Trophoblast cell (in vitro differentiated cells and primary cell): ENCODE measurements around the gene ZC3H11A.
"Not testable (repeated sequence)": the region's sequence is repeated elsewhere in the genome, so short reads cannot be mapped to it uniquely, and the experiment has no call there.

Source experiments
- DNase-seq, 2 donors: peaks; one replicate each; pipeline ENCODE4 v3.0.0-alpha.2; 2016
- H2AFZ ChIP-seq: 2 replicates; pipeline ENCODE4 v1.6.1; 2013; ENCODE audit warnings: low read length, moderate library complexity, mild to moderate bottlenecking; ENCODE audit not compliant: insufficient read depth, poor library complexity
- H2AK5ac ChIP-seq: 2 replicates; pipeline ENCODE4 v1.6.1; 2013; ENCODE audit warnings: mild to moderate bottlenecking, low read length
- H2BK120ac ChIP-seq: 2 replicates; pipeline ENCODE4 v1.6.1; 2013; ENCODE audit warnings: low read length, mild to moderate bottlenecking, moderate library complexity; ENCODE audit not compliant: insufficient read depth, poor library complexity
- H2BK12ac ChIP-seq: 2 replicates; pipeline ENCODE4 v1.6.1; 2013; ENCODE audit warnings: mild to moderate bottlenecking, low read length, moderate library complexity
- H2BK5ac ChIP-seq: 2 replicates; pipeline ENCODE4 v1.6.1; 2013; ENCODE audit warnings: low read length, low read depth, moderate library complexity, mild to moderate bottlenecking; ENCODE audit not compliant: poor library complexity
- H3K14ac ChIP-seq: 2 replicates; pipeline ENCODE4 v1.6.1; 2013; ENCODE audit warnings: mild to moderate bottlenecking, low read length
- H3K18ac ChIP-seq: 2 replicates; pipeline ENCODE4 v1.6.1; 2013; ENCODE audit warnings: mild to moderate bottlenecking, low read length
- H3K23ac ChIP-seq: 2 replicates; pipeline ENCODE4 v1.6.1; 2013; ENCODE audit warnings: low read length
- H3K27ac ChIP-seq: 2 replicates; pipeline ENCODE4 v1.5.1; 2013; ENCODE audit warnings: low read depth, mild to moderate bottlenecking, inconsistent platforms, low read length, moderate library complexity
- H3K27me3 ChIP-seq: 2 replicates; pipeline ENCODE4 v1.6.1; 2013; ENCODE audit warnings: inconsistent platforms, mild to moderate bottlenecking, low read length, moderate library complexity; ENCODE audit not compliant: insufficient read depth
- H3K36me3 ChIP-seq, 2 experiments: 1 replicate in 1 of 2; 2 replicates in 1 of 2; pipeline ENCODE4 v1.6.1; 2013; ENCODE audit warnings: low read length in 2 of 2, mild to moderate bottlenecking in 2 of 2, moderate library complexity in 1 of 2; ENCODE audit not compliant: insufficient read depth in 2 of 2, control insufficient read depth in 1 of 2
- H3K4ac ChIP-seq: 2 replicates; pipeline ENCODE4 v1.6.1; 2013; ENCODE audit warnings: low read depth, mild to moderate bottlenecking, low read length, moderate library complexity
- H3K4me1 ChIP-seq, 2 experiments: 1 replicate in 1 of 2; 2 replicates in 1 of 2; pipeline ENCODE4 v1.6.1; 2013; ENCODE audit warnings: low read length in 2 of 2, mild to moderate bottlenecking in 2 of 2, moderate library complexity in 1 of 2; ENCODE audit not compliant: insufficient read depth in 2 of 2, control insufficient read depth in 1 of 2
- H3K4me2 ChIP-seq: 2 replicates; pipeline ENCODE4 v1.6.1; 2013; ENCODE audit warnings: inconsistent platforms, mild to moderate bottlenecking, low read length, moderate library complexity
- H3K4me3 ChIP-seq: 2 replicates; pipeline ENCODE4 v1.5.1; 2013; ENCODE audit warnings: mild to moderate bottlenecking, low read depth, low read length, inconsistent platforms
- H3K79me1 ChIP-seq: one replicate; pipeline ENCODE4 v1.6.1; 2013; ENCODE audit warnings: low read length
- H3K79me2 ChIP-seq: 2 replicates; pipeline ENCODE4 v1.6.1; 2013; ENCODE audit warnings: low read length, mild to moderate bottlenecking; ENCODE audit not compliant: control insufficient read depth, insufficient read depth, poor library complexity
- H3K9ac ChIP-seq: 2 replicates; pipeline ENCODE4 v1.6.1; 2013; ENCODE audit warnings: mild to moderate bottlenecking, low read length
- H3K9me3 ChIP-seq: 2 replicates; pipeline ENCODE4 v1.6.1; 2013; ENCODE audit warnings: low read depth, mild to moderate bottlenecking, control low read depth, inconsistent platforms, low read length; ENCODE audit not compliant: insufficient read depth
- H4K12ac ChIP-seq: 2 replicates; pipeline ENCODE4 v1.6.1; 2013; ENCODE audit warnings: low read depth, mild to moderate bottlenecking, low read length, moderate library complexity
- H4K8ac ChIP-seq: 2 replicates; pipeline ENCODE4 v1.6.1; 2013; ENCODE audit warnings: low read depth, mild to moderate bottlenecking, low read length, moderate library complexity
- H4K91ac ChIP-seq: one replicate; pipeline ENCODE4 v1.6.1; 2013; ENCODE audit warnings: low read depth, mild to moderate bottlenecking, low read length, moderate library complexity
- WGBS: extraction: QIAGEN DNeasy Blood & Tissue Kit; methylation state at CpG from one replicate; pipeline ENCODE4 v1.1.7; 2013; ENCODE audit warnings: missing lambda C conversion rate; ENCODE audit not compliant: insufficient read length, insufficient coverage; ENCODE audit errors: extremely low coverage; 5-methylcytosine and 5-hydroxymethylcytosine counted together

Gene ZC3H11A

DNA sequence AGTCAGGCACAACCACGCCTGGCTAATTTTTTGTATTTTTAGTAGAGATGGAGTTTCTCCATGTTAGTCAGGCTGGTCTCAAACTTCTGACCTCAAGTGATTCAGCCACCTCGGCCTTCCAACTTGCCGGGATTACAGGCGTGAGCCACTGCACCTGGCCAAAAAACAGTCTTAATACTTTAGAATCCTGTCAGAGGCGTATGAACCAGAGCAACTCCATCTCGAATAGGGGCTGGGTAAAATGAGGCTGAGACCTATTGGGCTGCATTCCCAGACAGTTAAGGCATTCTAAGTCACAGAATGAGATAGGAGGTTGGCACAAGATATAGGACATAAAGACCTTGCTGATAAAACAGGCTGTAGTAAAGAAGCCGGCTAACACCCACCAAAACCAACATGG lies 33.5 kb upstream of the ZC3H11A start:
- not testable (repeated sequence) for H3K9ac ChIP-seq, H2AFZ ChIP-seq, H3K27me3 ChIP-seq, H4K12ac ChIP-seq, H3K79me2 ChIP-seq, H3K4me1 ChIP-seq, H4K8ac ChIP-seq, H3K27ac ChIP-seq, H3K14ac ChIP-seq, H4K91ac ChIP-seq, H2BK5ac ChIP-seq, H3K4ac ChIP-seq, H2AK5ac ChIP-seq, H2BK12ac ChIP-seq, H3K18ac ChIP-seq, H3K23ac ChIP-seq, H2BK120ac ChIP-seq, H3K36me3 ChIP-seq, H3K4me2 ChIP-seq, H3K9me3 ChIP-seq, H3K4me3 ChIP-seq
- peaks cover 20% of the 10 kb centered on the region for H3K79me1 ChIP-seq
- DNase-seq, result peak; percentile 81 to 82
- WGBS, result no CpG with 5 or more reads among the region's 7 CpGs

DNA sequence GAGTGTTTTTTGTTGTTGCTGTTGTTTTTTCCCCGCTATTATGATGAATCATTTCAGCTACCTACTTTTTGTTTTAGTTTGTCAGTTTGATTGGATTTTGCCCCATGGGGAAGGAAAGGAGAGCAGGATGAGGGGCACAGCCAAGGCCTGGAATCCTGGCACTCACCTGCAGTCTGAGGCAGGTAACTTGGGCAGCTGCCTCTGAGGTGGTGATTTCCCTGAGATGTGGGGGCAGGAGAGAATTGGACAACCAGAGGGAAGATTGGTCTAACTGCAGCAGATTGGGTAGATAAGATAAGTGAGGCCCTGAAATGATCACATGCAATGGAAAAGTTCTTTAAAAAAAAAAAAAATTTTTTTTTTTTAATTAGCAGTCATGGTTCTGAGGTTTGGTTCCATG lies 31.9 kb upstream of the ZC3H11A start:
- H3K79me2 ChIP-seq, result no peaks in the 10 kb centered on the region
- no peak for DNase-seq
- no peak overlapping the region for H2BK120ac ChIP-seq
- H4K8ac ChIP-seq, result no peak overlapping the region
- no peak overlapping the region for H3K27ac ChIP-seq
- H4K91ac ChIP-seq, result no peak overlapping the region
- WGBS, result no CpG with 5 or more reads among the region's 1 CpG
- no peak overlapping the region for H2AK5ac ChIP-seq
- no peak overlapping the region for H3K9ac ChIP-seq
- no peaks in the 10 kb centered on the region for H3K9me3 ChIP-seq
- no peak overlapping the region for H2AFZ ChIP-seq
- peaks cover 11% of the 10 kb centered on the region for H3K79me1 ChIP-seq
- no peak overlapping the region for H3K18ac ChIP-seq
- no peak overlapping the region for H2BK5ac ChIP-seq
- no peak overlapping the region for H3K14ac ChIP-seq
- H4K12ac ChIP-seq, result no peak overlapping the region
- no peaks in the 10 kb centered on the region for H3K36me3 ChIP-seq
- H3K4me2 ChIP-seq, result no peak overlapping the region
- no peak overlapping the region for H2BK12ac ChIP-seq
- no peak overlapping the region for H3K4me3 ChIP-seq
- H3K23ac ChIP-seq, result no peak overlapping the region
- H3K4me1 ChIP-seq, result peaks cover 0 to 5% of the 10 kb centered on the region in 2 experiments
- no peaks in the 10 kb centered on the region for H3K27me3 ChIP-seq
- H3K4ac ChIP-seq, result no peak overlapping the region

DNA sequence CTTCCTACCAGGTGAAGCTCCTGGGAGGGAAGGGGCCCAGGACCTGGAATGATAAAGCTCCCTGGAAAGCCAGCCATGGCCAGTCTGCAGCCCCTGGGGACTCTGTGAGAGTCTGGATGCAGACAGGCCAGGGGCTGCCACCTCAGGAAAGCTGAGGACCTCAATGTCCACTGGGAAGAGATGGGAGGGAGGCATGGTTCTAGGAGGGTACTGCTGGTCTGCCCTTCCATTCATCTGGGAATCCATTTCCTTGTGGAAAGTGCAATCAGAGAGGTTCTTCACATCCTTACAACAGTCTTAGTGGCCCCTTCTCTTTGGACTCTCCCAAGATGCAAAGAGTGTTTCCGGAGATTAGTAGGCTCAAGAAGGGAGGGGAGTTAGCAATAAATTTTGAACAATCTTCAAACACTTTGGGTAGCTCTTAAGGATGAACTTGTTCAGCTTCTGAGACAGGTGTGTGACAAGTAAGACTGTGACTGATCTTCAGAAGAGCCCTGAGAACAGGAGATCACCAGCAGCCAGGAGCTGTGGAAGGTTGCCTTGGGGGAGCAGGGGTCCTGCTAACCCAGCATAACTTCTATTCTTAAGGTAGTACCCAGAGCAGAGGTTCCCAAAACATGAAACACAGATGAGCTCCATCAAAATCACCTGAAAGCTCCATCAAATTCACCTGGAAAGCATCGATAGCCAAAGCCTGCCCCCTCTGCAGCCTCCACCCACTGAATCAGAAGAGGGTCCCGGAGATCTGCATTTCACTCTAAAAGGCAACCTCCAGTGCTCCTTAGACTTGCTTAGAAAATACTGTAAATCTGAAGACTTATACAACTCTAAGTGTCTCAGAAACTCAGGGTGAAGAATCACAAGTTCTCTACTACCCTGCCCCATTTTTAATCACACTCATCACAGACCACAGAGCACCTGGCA lies 31.1 kb upstream of the ZC3H11A start:
- Histone ChIP-seq H2AK5ac (no peak overlapping the region), H3K27me3 (no peaks in the 10 kb centered on the region), H3K4ac (no peak overlapping the region), H3K4me2 (no peak overlapping the region), H3K9ac (no peak overlapping the region), H3K14ac (no peak overlapping the region), H3K9me3 (no peaks in the 10 kb centered on the region), H2BK120ac (no peak overlapping the region), H2BK12ac (peak overlapping the region; percentile 28), H2AFZ (no peak overlapping the region), H3K79me2 (no peaks in the 10 kb centered on the region), H4K91ac (peak overlapping the region; percentile 58), H3K27ac (no peak overlapping the region), H2BK5ac (no peak overlapping the region), H4K8ac (peak overlapping the region; percentile 7), H4K12ac (no peak overlapping the region), H3K18ac (no peak overlapping the region), H3K79me1 (peaks cover 8% of the 10 kb centered on the region), H3K36me3 (no peaks in the 10 kb centered on the region), H3K4me1 (peaks cover 0 to 3% of the 10 kb centered on the region in 2 experiments), H3K4me3 (no peak overlapping the region), H3K23ac (no peak overlapping the region)
- no CpG with 5 or more reads among the region's 3 CpGs for WGBS
- DNase-seq, result no peak

DNA sequence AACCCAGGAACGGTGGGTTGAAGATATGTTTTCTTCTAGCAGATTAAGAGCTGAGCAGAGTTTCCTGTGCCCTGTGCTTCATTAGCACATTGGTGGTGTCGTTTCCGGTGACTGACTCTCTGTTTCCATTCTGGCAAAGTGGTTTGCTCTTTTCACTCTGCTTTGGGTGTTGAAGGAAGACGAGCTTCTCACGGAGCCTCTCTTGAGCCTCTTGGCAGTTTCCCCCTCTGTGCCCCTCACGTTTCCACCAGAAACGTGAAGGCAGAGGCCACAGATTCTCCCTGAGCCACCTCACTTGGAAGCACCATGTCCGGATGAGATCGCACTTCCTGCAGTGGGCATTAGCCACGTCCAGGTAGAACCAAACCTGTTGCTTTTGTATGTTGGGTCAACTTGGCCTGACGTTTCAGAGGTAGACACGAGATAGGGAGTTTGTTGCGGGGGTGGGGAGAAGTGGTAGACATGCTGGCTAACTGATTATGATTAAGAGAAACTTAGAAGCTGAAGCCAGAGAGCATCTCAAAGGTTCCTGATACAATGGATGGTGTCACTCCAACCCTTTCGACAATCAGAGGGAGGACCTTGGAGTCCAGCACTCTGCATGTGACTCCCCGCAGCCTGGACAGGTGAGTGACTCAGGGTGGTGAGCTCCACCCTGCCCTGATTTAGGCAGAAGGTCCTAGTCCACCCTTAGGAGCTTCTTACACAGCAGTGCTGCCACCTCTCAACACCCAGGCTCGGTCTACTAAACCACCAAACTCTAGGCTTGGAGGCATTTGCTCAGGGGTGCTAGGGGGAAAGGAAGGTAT lies 30.2 kb upstream of the ZC3H11A start, which contains the start of gene LAX1:
Gene LAX1, plus strand, starts transcription at position 155 of the 809 bp plus-strand sequence. Its CDS starts 383 bp downstream, at position 538.
- Histone ChIP-seq H3K18ac (no peak within 1 kb of the TSS), H4K12ac (no peak within 1 kb of the TSS), H3K27me3 (no peaks in the 10 kb centered on the region), H3K9ac (no peak within 1 kb of the TSS), H3K14ac (no peak within 1 kb of the TSS), H2BK12ac (peak within 1 kb of the TSS; percentile 28), H2BK5ac (no peak within 1 kb of the TSS), H4K91ac (peak within 1 kb of the TSS; percentile 58), H3K79me1 (peaks cover 4% of the 10 kb centered on the region), H3K4me3 (no peak within 1 kb of the TSS), H3K9me3 (no peaks in the 10 kb centered on the region), H3K23ac (no peak within 1 kb of the TSS), H3K36me3 (no peaks in the 10 kb centered on the region), H3K4ac (no peak within 1 kb of the TSS), H4K8ac (peak within 1 kb of the TSS; percentile 48), H2AFZ (no peak within 1 kb of the TSS), H3K4me2 (no peak within 1 kb of the TSS), H2BK120ac (no peak within 1 kb of the TSS), H3K79me2 (no peaks in the 10 kb centered on the region), H2AK5ac (no peak within 1 kb of the TSS), H3K4me1 (no peaks in the 10 kb centered on the region), H3K27ac (no peak within 1 kb of the TSS)
- peak in 1 of 2 donors; percentile 57 for DNase-seq
- WGBS, result no CpG with 5 or more reads among the region's 16 CpGs
